ENCODE measurements around the gene PTPRK. TPM values are rescaled to one million over a fixed set of nuclear protein-coding genes. Genes with fewer than 3 reads are reported as not detected.

PTPRK gene
- total RNA-seq, 1 experiment from 2014 or later: 36.9 TPM

GRCh38 chr6:128114164-128114563 lies 406.2 kb downstream of the PTPRK start:
- Histone ChIP-seq H3K36me3 (replicated peaks; ENCODE audit: control insufficient read depth, insufficient read depth, low read length) (no peaks in the 10 kb centered on the region), H3K27me3 (ENCODE audit: control insufficient read depth, insufficient read depth, low read length) (no peaks in the 10 kb centered on the region), H3K4me3 (ENCODE audit: insufficient read depth, low read depth, low read length) (no peak overlapping the region)
- DNase-seq: no peak

- Histone ChIP-seq H3K36me3 (replicated peaks; ENCODE audit: control insufficient read depth, insufficient read depth, low read length) (no peaks in the 10 kb centered on the region), H3K4me3 (ENCODE audit: insufficient read depth, low read depth, low read length) (no peak overlapping the region), H3K27me3 (ENCODE audit: control insufficient read depth, insufficient read depth, low read length) (no peaks in the 10 kb centered on the region)
- DNase-seq: no peak
These were observed 407.9 kb downstream of the PTPRK start for GRCh38 chr6:128112494-128112893.

GRCh38 chr6:128111096-128111495 lies 409.3 kb downstream of the PTPRK start:
- H3K36me3 ChIP-seq (replicated peaks; ENCODE audit: control insufficient read depth, insufficient read depth, low read length): no peaks in the 10 kb centered on the region
- H3K27me3 ChIP-seq (ENCODE audit: control insufficient read depth, insufficient read depth, low read length): no peaks in the 10 kb centered on the region
- no peak overlapping the region for H3K4me3 ChIP-seq (ENCODE audit: insufficient read depth, low read depth, low read length)
- DNase-seq: no peak

GRCh38 chr6:128107682-128108081 lies 412.7 kb downstream of the PTPRK start:
- H3K27me3 ChIP-seq (ENCODE audit: control insufficient read depth, insufficient read depth, low read length): no peaks in the 10 kb centered on the region
- DNase-seq: no peak
- H3K4me3 ChIP-seq (ENCODE audit: insufficient read depth, low read depth, low read length): no peak overlapping the region
- no peaks in the 10 kb centered on the region for H3K36me3 ChIP-seq (replicated peaks; ENCODE audit: control insufficient read depth, insufficient read depth, low read length)

- DNase-seq: no peak
- Histone ChIP-seq H3K27me3 (ENCODE audit: control insufficient read depth, insufficient read depth, low read length) (no peaks in the 10 kb centered on the region), H3K36me3 (replicated peaks; ENCODE audit: control insufficient read depth, insufficient read depth, low read length) (no peaks in the 10 kb centered on the region), H3K4me3 (ENCODE audit: insufficient read depth, low read depth, low read length) (no peak overlapping the region)
These were observed 420.7 kb downstream of the PTPRK start for GRCh38 chr6:128099571-128100197.

- H3K4me3 ChIP-seq (ENCODE audit: insufficient read depth, low read depth, low read length): no peak overlapping the region
- no peaks in the 10 kb centered on the region for H3K27me3 ChIP-seq (ENCODE audit: control insufficient read depth, insufficient read depth, low read length)
- DNase-seq: no peak
- H3K36me3 ChIP-seq (replicated peaks; ENCODE audit: control insufficient read depth, insufficient read depth, low read length): no peaks in the 10 kb centered on the region
These were observed 422.3 kb downstream of the PTPRK start for GRCh38 chr6:128098000-128098581.

- H3K36me3 ChIP-seq (replicated peaks; ENCODE audit: control insufficient read depth, insufficient read depth, low read length): no peaks in the 10 kb centered on the region
- H3K4me3 ChIP-seq (ENCODE audit: insufficient read depth, low read depth, low read length): no peak overlapping the region
- no peak for DNase-seq
- no peaks in the 10 kb centered on the region for H3K27me3 ChIP-seq (ENCODE audit: control insufficient read depth, insufficient read depth, low read length)
These were observed 423.4 kb downstream of the PTPRK start for GRCh38 chr6:128097009-128097408.

GRCh38 chr6:128095362-128095761 lies 425.0 kb downstream of the PTPRK start:
- no peak for DNase-seq
- H3K27me3 ChIP-seq (ENCODE audit: control insufficient read depth, insufficient read depth, low read length): no peaks in the 10 kb centered on the region

GRCh38 chr6:128079021-128079420 lies 441.4 kb downstream of the PTPRK start:
- no peak overlapping the region for H3K4me3 ChIP-seq (ENCODE audit: insufficient read depth, low read depth, low read length)
- H3K27me3 ChIP-seq (ENCODE audit: control insufficient read depth, insufficient read depth, low read length): no peaks in the 10 kb centered on the region
- H3K36me3 ChIP-seq (replicated peaks; ENCODE audit: control insufficient read depth, insufficient read depth, low read length): no peaks in the 10 kb centered on the region; the same call in none of the 2 replicates
- no peak for DNase-seq

More at GRCh38 chr6:128095362-128095761, 425.0 kb downstream of the PTPRK start:
- Histone ChIP-seq H3K36me3 (replicated peaks; ENCODE audit: control insufficient read depth, insufficient read depth, low read length) (no peaks in the 10 kb centered on the region), H3K4me3 (ENCODE audit: insufficient read depth, low read depth, low read length) (no peak overlapping the region)

- no peaks in the 10 kb centered on the region for H3K27me3 ChIP-seq (ENCODE audit: control insufficient read depth, insufficient read depth, low read length)
- H3K36me3 ChIP-seq (replicated peaks; ENCODE audit: control insufficient read depth, insufficient read depth, low read length): no peaks in the 10 kb centered on the region; the same call in none of the 2 replicates
- no peak for DNase-seq
These were observed 442.1 kb downstream of the PTPRK start for GRCh38 chr6:128078276-128078675.

GRCh38 chr6:128076843-128077242 lies 443.6 kb downstream of the PTPRK start:
- H3K27me3 ChIP-seq (ENCODE audit: control insufficient read depth, insufficient read depth, low read length): no peaks in the 10 kb centered on the region
- no peak overlapping the region for H3K4me3 ChIP-seq (ENCODE audit: insufficient read depth, low read depth, low read length)
- no peaks in the 10 kb centered on the region; the same call in 1 of the 2 replicates for H3K36me3 ChIP-seq (replicated peaks; ENCODE audit: control insufficient read depth, insufficient read depth, low read length)
- no peak for DNase-seq

More at GRCh38 chr6:128078276-128078675, 442.1 kb downstream of the PTPRK start:
- no peak overlapping the region for H3K4me3 ChIP-seq (ENCODE audit: insufficient read depth, low read depth, low read length)

- H3K27me3 ChIP-seq (ENCODE audit: control insufficient read depth, insufficient read depth, low read length): no peaks in the 10 kb centered on the region
- no peak for DNase-seq
- H3K4me3 ChIP-seq (ENCODE audit: insufficient read depth, low read depth, low read length): no peak overlapping the region
- no peaks in the 10 kb centered on the region; the same call in 1 of the 2 replicates for H3K36me3 ChIP-seq (replicated peaks; ENCODE audit: control insufficient read depth, insufficient read depth, low read length)
These were observed 445.8 kb downstream of the PTPRK start for GRCh38 chr6:128074567-128074966.

- DNase-seq: no peak
- Histone ChIP-seq H3K27me3 (ENCODE audit: control insufficient read depth, insufficient read depth, low read length) (no peaks in the 10 kb centered on the region), H3K4me3 (ENCODE audit: insufficient read depth, low read depth, low read length) (no peak overlapping the region), H3K36me3 (replicated peaks; ENCODE audit: control insufficient read depth, insufficient read depth, low read length) (no peaks in the 10 kb centered on the region; the same call in 1 of the 2 replicates)
These were observed 447.0 kb downstream of the PTPRK start for GRCh38 chr6:128073389-128073788.

- no peak for DNase-seq
- Histone ChIP-seq H3K27me3 (ENCODE audit: control insufficient read depth, insufficient read depth, low read length) (no peaks in the 10 kb centered on the region), H3K4me3 (ENCODE audit: insufficient read depth, low read depth, low read length) (no peak overlapping the region), H3K36me3 (replicated peaks; ENCODE audit: control insufficient read depth, insufficient read depth, low read length) (no peaks in the 10 kb centered on the region)
These were observed 449.2 kb downstream of the PTPRK start for GRCh38 chr6:128071212-128071611.

GRCh38 chr6:128070406-128070805 lies 450.0 kb downstream of the PTPRK start:
- DNase-seq: no peak
- H3K4me3 ChIP-seq (ENCODE audit: insufficient read depth, low read depth, low read length): no peak overlapping the region
- H3K27me3 ChIP-seq (ENCODE audit: control insufficient read depth, insufficient read depth, low read length): no peaks in the 10 kb centered on the region
- no peaks in the 10 kb centered on the region for H3K36me3 ChIP-seq (replicated peaks; ENCODE audit: control insufficient read depth, insufficient read depth, low read length)
